MCF 10A (cell line): ENCODE results near the gene CDK5RAP3. TPM values are rescaled to one million over a fixed set of nuclear protein-coding genes. Genes with fewer than 3 reads are reported as not detected.

Experiments used
- BruUV-seq: library from RNA; stranded (reverse); fragments of 400-500 nt; replicated peaks from 2 replicates; lab custom pipeline; 2021; lab: Mats Ljungman, UMichigan
- CTCF ChIA-PET: fragments of 300-600 bp; sonication (Branson Sonifier 250); formaldehyde crosslinking; extraction: SDS; loops from one replicate; lab custom pipeline; 2021; ENCODE audit warnings: antibody characterized with exemption, inconsistent platforms; lab: Yijun Ruan, JAX
- POLR2A ChIA-PET: fragments of 300-600, 350-650 bp; sonication (Branson Sonifier 250); formaldehyde crosslinking; extraction: SDS; loops from one replicate; lab custom pipeline; 2020; ENCODE audit warnings: antibody characterized with exemption, inconsistent platforms; lab: Yijun Ruan, JAX
- DNase-seq: peaks from one replicate; pipeline ENCODE4 v3.0.0-alpha.2; 2018; ENCODE audit not compliant: unreplicated experiment
- H3K27ac Mint-ChIP-seq: one replicate; pipeline ENCODE4 v1.8.0; 2022; ENCODE audit warnings: mild to moderate bottlenecking, low read depth, mixed read lengths; ENCODE audit not compliant: unreplicated experiment
- H3K27me3 Mint-ChIP-seq: one replicate; pipeline ENCODE4 v1.8.0; 2022; ENCODE audit warnings: mixed read lengths; ENCODE audit not compliant: insufficient read depth, unreplicated experiment
- H3K36me3 Mint-ChIP-seq: one replicate; pipeline ENCODE4 v1.8.0; 2022; ENCODE audit warnings: mild to moderate bottlenecking, moderate library complexity, mixed read lengths; ENCODE audit not compliant: insufficient read depth, unreplicated experiment
- H3K4me1 Mint-ChIP-seq: one replicate; pipeline ENCODE4 v1.8.0; 2022; ENCODE audit warnings: mixed read lengths; ENCODE audit not compliant: insufficient read depth, unreplicated experiment
- H3K4me3 Mint-ChIP-seq: one replicate; pipeline ENCODE4 v1.8.0; 2022; ENCODE audit warnings: mild to moderate bottlenecking, moderate library complexity, mixed read lengths; ENCODE audit not compliant: unreplicated experiment
- H3K9me3 Mint-ChIP-seq: one replicate; pipeline ENCODE4 v1.8.0; 2022; ENCODE audit warnings: mixed read lengths; ENCODE audit not compliant: unreplicated experiment
- intact Hi-C: fragments of 100-400 bp; cut with micrococcal nuclease; formaldehyde crosslinking; loops from 2 replicates; pipeline ENCODE4 v1.14.1; 2022
- total RNA-seq: library from RNA; stranded (reverse); gene quantifications from 2 replicates; pipeline ENCODE4 v1.2.3, GENCODE V29; 2022
- TF ChIP-seq, protein P1 (sequence below): fragments of 200-600 bp; IDR thresholded peaks from one replicate; pipeline ENCODE4 v1.8.0; 2022; ENCODE audit warnings: antibody characterized with exemption, mild to moderate bottlenecking; ENCODE audit not compliant: unreplicated experiment

Gene CDK5RAP3
- total RNA-seq, 1 experiment from 2014 or later: 132 TPM

GRCh38 chr17:48025040-48025903 lies 54.4 kb downstream of the CDK5RAP3 start:
- DNase-seq: peak; percentile 96
- H3K27me3 Mint-ChIP-seq: no peaks in the 10 kb centered on the region
- peak overlapping the region; percentile 90 for H3K4me3 Mint-ChIP-seq
- ChIA-PET CTCF (interaction anchor here (0.6 to 7.1 kb wide), 28 partner anchors 19 to 1265 kb away, joined by 3 to 202 read pairs (median 4); partner anchors contain the start of genes CDK5RAP3, NFE2L1 and SNX11), POLR2A (interaction anchor here (0.6 to 5.0 kb wide), 24 partner anchors 21 to 646 kb away, joined by 3 to 220 read pairs (median 5); partner anchors contain the start of genes CBX1, CDK5RAP3, NFE2L1 and PNPO)
- peak overlapping the region; percentile 100 for H3K27ac Mint-ChIP-seq
- peaks cover 41% of the 10 kb centered on the region for H3K4me1 Mint-ChIP-seq
- intact Hi-C loops: loop anchor here (1.0 kb wide), 2 partner anchors 106 to 593 kb away; no protein-coding TSS in a partner anchor
- no peaks in the 10 kb centered on the region for H3K9me3 Mint-ChIP-seq
- no TSS peak for BruUV-seq
- TF ChIP-seq, protein P1, sequence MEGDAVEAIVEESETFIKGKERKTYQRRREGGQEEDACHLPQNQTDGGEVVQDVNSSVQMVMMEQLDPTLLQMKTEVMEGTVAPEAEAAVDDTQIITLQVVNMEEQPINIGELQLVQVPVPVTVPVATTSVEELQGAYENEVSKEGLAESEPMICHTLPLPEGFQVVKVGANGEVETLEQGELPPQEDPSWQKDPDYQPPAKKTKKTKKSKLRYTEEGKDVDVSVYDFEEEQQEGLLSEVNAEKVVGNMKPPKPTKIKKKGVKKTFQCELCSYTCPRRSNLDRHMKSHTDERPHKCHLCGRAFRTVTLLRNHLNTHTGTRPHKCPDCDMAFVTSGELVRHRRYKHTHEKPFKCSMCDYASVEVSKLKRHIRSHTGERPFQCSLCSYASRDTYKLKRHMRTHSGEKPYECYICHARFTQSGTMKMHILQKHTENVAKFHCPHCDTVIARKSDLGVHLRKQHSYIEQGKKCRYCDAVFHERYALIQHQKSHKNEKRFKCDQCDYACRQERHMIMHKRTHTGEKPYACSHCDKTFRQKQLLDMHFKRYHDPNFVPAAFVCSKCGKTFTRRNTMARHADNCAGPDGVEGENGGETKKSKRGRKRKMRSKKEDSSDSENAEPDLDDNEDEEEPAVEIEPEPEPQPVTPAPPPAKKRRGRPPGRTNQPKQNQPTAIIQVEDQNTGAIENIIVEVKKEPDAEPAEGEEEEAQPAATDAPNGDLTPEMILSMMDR: peak; percentile 77
- peaks cover 10% of the 10 kb centered on the region for H3K36me3 Mint-ChIP-seq

- peak overlapping the region; percentile 90 for H3K4me3 Mint-ChIP-seq
- H3K36me3 Mint-ChIP-seq: peaks cover 10% of the 10 kb centered on the region
- peak; percentile 73 for DNase-seq
- no TSS peak for BruUV-seq
- peaks cover 48% of the 10 kb centered on the region for H3K4me1 Mint-ChIP-seq
- intact Hi-C loops: loop anchor here (1.0 kb wide), 4 partner anchors 22 to 592 kb away; partner anchors contain the start of gene NFE2L1
- peak overlapping the region; percentile 100 for H3K27ac Mint-ChIP-seq
- no peaks in the 10 kb centered on the region for H3K9me3 Mint-ChIP-seq
- H3K27me3 Mint-ChIP-seq: no peaks in the 10 kb centered on the region
- CTCF ChIA-PET: interaction anchor here (0.6 to 7.1 kb wide), 29 partner anchors 10 to 592 kb away, joined by 3 to 202 read pairs (median 5); partner anchors contain the start of genes CDK5RAP3, NFE2L1 and SNX11
- POLR2A ChIA-PET: interaction anchor here (0.6 to 5.0 kb wide), 21 partner anchors 21 to 889 kb away, joined by 3 to 220 read pairs (median 6); partner anchors contain the start of genes CBX1, NFE2L1, PNPO and SNX11
- TF ChIP-seq, protein P1: no peak
These were observed 55.1 kb downstream of the CDK5RAP3 start for GRCh38 chr17:48025904-48026501.

DNA sequence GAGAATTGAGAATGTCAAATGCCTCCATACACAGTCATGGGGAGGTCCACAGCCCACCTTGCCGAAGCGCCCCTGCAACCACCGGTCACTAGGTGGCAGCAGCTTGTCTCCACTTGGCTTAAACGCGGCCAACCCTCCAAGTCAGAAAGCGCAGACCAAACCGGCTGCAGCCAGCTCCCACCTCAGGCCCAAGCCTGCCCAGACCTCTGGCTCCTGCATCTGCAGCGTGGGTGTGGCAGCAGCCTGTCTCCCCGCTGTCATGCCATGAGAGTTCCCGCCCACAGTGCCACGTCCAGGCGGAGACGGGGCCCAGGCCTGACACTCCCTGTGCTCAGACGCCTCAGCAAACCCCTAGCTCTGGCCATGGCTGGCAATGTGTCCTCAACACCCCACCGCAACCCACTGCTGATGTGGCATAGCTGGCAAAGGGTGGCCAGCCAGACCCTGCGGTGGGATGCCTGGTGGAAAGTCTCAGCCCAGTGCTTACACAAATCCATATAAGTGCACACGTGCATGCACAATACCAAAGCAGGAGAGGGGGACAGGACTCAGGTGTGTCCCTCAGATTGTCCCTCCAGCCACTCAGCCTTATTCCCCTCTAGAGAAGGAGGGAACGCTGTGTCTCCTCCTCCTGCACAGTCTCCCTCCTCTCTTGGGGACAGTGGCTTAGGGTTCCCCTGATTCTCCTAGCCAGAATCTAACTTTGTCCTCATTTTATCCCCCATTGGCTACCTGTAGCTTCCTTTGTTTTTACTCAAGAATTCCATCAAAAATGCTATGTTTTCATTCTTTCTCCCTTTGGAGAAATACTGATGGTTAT lies 55.8 kb downstream of the CDK5RAP3 start:
- peaks cover 10% of the 10 kb centered on the region for H3K36me3 Mint-ChIP-seq
- H3K9me3 Mint-ChIP-seq: no peaks in the 10 kb centered on the region
- POLR2A ChIA-PET: interaction anchor here (0.7 to 5.0 kb wide), 14 partner anchors 10 to 889 kb away, joined by 3 to 220 read pairs (median 10); partner anchors contain the start of genes CBX1, NFE2L1 and SNX11
- H3K27me3 Mint-ChIP-seq: no peaks in the 10 kb centered on the region
- TF ChIP-seq, protein P1: peak; percentile 96
- CTCF ChIA-PET: interaction anchor here (0.6 to 7.1 kb wide), 23 partner anchors 9 to 391 kb away, joined by 3 to 202 read pairs (median 5); partner anchors contain the start of genes NFE2L1 and SNX11
- no TSS peak for BruUV-seq
- peaks cover 49% of the 10 kb centered on the region for H3K4me1 Mint-ChIP-seq
- H3K27ac Mint-ChIP-seq: peak overlapping the region; percentile 100
- DNase-seq: peak; percentile 96
- peak overlapping the region; percentile 90 for H3K4me3 Mint-ChIP-seq
- intact Hi-C loops: loop anchor here (1.0 kb wide), 2 partner anchors 22 to 48 kb away; partner anchors contain the start of gene NFE2L1
